Epithelial cell of proximal tubule (primary cell): ENCODE data around the gene SIAH1. TPM values are rescaled to one million over a fixed set of nuclear protein-coding genes. Genes with fewer than 3 reads are reported as not detected.
A peak's percentile ranks its signal among the peaks of the same experiment; 100 is the strongest.

ENCODE experiments used
- DNase-seq: peaks from one replicate; pipeline ENCODE4 v3.0.0-alpha.2; 2011; ENCODE audit warnings: low read depth
- H3K4me3 ChIP-seq: 2 replicates; pipeline ENCODE4 v1.5.1; 2011; ENCODE audit warnings: low read depth, mild to moderate bottlenecking, low read length
- total RNA-seq: library from RNA; depleted of rRNA; stranded (reverse); fragments of >200 nt; gene quantifications from 2 replicates; pipeline ENCODE4 v1.2.3, GENCODE V29; 2015
- TF ChIP-seq, protein P1 (sequence below): conservative IDR thresholded peaks from 2 replicates; pipeline ENCODE4 v1.5.1; 2012; ENCODE audit warnings: low read depth, mild to moderate bottlenecking, low read length

The SIAH1 gene
- total RNA-seq, 1 donor from 2014 or later = 15.3 TPM

DNA sequence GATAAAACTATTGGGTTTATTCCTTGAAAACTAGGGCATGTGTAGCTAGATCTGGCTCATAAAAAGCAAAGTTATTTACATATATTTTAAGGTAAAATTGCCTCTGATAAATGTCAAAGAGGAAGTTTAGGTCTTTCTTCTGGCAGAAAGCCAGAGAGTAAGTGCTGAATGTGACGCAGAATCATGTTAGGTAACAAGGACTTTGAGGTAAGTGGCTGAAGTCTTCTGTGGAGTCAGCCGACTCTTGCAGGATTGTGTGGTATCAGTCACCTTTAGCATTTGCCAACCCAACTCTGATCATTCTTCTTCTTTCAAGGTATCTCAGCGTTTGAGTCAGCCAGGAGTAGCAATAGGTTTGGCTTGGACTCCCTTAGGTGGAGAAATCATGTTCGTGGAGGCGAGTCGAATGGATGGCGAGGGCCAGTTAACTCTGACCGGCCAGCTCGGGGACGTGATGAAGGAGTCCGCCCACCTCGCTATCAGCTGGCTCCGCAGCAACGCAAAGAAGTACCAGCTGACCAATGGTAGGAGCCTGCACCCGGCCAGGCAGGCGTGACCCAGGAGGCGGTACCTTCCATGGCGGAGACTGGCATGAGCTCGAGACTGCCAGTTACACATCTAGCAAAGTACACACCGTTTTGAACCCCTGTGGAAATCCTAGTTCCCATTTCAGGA lies 37.9 kb downstream of the SIAH1 start:
- TF ChIP-seq, protein P1, sequence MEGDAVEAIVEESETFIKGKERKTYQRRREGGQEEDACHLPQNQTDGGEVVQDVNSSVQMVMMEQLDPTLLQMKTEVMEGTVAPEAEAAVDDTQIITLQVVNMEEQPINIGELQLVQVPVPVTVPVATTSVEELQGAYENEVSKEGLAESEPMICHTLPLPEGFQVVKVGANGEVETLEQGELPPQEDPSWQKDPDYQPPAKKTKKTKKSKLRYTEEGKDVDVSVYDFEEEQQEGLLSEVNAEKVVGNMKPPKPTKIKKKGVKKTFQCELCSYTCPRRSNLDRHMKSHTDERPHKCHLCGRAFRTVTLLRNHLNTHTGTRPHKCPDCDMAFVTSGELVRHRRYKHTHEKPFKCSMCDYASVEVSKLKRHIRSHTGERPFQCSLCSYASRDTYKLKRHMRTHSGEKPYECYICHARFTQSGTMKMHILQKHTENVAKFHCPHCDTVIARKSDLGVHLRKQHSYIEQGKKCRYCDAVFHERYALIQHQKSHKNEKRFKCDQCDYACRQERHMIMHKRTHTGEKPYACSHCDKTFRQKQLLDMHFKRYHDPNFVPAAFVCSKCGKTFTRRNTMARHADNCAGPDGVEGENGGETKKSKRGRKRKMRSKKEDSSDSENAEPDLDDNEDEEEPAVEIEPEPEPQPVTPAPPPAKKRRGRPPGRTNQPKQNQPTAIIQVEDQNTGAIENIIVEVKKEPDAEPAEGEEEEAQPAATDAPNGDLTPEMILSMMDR = no peak
- no peak overlapping the region for H3K4me3 ChIP-seq
- DNase-seq = no peak

DNA sequence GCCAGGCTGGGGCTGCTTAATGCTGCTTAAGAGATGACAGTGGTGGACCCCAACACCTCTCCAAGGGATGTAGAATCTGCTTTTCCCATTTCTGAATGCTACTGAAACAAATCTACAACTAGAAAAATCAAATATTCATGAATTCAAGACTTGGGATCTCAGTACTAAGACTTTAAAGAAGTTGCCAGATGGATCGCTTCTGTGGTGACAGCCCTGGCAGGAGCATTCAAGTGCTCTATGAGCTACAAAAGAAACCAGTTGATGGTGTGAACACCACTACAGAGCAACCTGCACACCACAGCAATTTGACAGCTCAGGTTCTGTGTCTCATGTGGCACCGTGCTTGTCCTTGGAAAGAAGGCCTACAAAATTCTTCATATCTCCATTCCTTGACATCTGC lies 42.6 kb downstream of the SIAH1 start:
- H3K4me3 ChIP-seq = no peak overlapping the region
- TF ChIP-seq, protein P1 = no peak

DNA sequence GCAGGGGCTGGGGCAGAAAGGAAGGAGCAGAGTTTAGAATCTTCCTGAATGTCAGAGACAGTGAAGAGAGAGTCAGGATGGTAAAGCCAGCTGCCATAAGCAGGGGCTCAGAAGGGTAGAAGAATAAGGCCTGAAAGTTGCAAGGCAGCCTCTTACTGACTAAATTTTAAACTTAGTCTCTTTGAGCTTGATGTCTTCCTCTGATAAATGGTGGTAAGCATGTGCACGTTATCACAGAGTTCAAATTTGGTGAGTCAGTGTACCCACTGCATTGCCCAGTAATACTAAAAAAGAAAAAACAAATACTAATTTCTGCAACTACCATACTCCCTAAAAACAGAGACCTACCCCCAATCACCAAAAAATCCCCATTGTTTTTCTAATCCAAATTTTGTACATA lies 45.2 kb downstream of the SIAH1 start:
- no peak overlapping the region for H3K4me3 ChIP-seq
- TF ChIP-seq, protein P1 = no peak
- DNase-seq = no peak

More for the DNA sequence above, 42.6 kb downstream of the SIAH1 start:
- no peak for DNase-seq

DNA sequence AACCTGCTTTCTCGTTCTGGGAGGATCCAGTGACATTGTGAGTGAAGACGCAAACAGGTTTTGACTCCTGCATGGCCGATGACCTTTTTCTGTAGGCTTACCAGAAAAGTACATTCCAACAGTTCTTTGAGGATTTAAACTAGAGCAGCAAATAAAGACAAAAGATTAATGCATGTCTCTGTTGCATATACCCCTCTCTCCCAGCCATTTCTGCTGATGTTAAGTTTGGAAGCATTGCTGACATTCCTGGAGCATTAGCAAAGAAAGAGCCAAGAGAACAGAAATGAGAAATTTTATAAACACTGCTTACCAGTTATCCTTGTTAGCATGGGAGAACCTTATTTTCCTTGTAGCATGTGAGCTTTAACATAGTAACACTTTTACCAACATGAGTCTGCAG lies 49.3 kb downstream of the SIAH1 start:
- TF ChIP-seq, protein P1 = no peak
- no peak for DNase-seq
- H3K4me3 ChIP-seq = no peak overlapping the region

DNA sequence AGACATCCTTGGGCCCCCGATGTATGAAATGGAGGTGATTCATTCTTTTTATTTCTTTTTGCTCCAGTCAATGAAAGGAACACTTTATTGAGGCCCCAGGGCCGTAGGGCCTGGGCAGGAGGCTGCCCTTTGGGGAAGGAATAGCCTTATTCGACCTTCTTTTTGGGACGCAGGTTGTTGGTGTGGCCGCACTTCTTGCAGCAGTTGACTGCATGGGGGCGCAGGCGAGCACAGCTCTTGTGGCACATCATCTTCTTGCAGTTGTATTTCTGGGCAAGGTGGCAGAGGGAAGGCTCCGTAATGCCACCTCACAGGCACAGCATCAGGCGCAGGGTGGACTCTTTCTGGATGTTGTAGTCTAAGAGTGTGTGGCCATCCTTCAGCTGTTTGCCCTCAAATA lies 50.9 kb downstream of the SIAH1 start:
- TF ChIP-seq, protein P1 = peak; percentile 12
- H3K4me3 ChIP-seq = no peak overlapping the region
- DNase-seq = no peak

DNA sequence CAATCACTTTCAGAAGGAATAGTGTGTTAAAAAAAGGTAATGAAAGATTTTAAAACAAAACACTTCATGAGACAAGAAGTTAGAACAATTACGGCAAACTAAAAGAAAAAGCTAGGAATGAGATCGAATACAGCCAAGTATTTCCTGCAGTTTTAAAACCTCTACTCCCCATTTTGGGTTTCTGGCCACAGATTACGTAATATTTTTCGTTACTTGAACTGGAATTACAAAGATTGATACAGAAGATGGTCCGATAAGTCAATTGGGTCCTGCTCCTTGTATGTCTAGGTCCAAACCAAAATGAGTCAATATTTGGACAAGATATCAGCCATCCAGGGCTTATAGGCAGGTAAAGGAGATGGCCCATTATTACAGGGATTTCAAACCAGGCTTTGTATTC lies 52.2 kb downstream of the SIAH1 start:
- DNase-seq = no peak
- TF ChIP-seq, protein P1 = no peak
- no peak overlapping the region for H3K4me3 ChIP-seq

DNA sequence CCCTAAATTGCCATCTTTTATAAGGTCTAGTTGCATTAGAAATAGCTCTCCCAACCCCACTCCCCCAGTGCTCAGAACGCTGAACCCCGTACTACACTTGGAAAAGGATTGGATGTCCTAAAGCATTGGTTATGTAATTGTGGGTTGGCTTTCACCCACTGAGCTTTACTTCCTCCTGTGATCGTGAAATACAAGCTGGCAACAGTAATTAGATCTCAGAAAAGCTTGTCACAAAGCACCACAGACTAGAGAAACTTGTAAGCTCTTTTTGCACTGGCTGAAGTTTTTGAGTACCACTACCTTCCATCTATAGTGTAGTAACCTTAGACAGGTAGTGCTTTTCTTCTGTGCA lies 54.4 kb downstream of the SIAH1 start:
- TF ChIP-seq, protein P1 = no peak
- DNase-seq = no peak
- no peak overlapping the region for H3K4me3 ChIP-seq
